Myocyte (in vitro differentiated cells): Measurements from ENCODE around the gene SLC6A18. TPM values are rescaled to one million over a fixed set of nuclear protein-coding genes. Genes with fewer than 3 reads are reported as not detected.
A peak's percentile ranks its signal among the peaks of the same experiment; 100 is the strongest.

ENCODE experiments used
- DNase-seq: peaks from one replicate; pipeline ENCODE4 v3.0.0-alpha.2; 2012; ENCODE audit warnings: low read depth
- total RNA-seq: library from RNA; depleted of rRNA; stranded (reverse); fragments of >200 nt; gene quantifications from 2 replicates; pipeline ENCODE4 v1.2.3, GENCODE V29; 2014

The SLC6A18 gene
- total RNA-seq, 1 donor from 2014 or later = not detected

- no peak for DNase-seq
Measured at GRCh38 chr5:1202026-1202797, 23.0 kb upstream of the SLC6A18 start.

GRCh38 chr5:1202798-1203185 is 22.4 kb upstream of the SLC6A18 start:
- no peak for DNase-seq

- DNase-seq = no peak
Measured at GRCh38 chr5:1203311-1203967, 21.7 kb upstream of the SLC6A18 start.

GRCh38 chr5:1203968-1204692 is 21.1 kb upstream of the SLC6A18 start:
- DNase-seq = no peak

GRCh38 chr5:1204693-1205242 is 20.4 kb upstream of the SLC6A18 start:
- DNase-seq = peak; percentile 17

GRCh38 chr5:1205255-1206180 is 19.7 kb upstream of the SLC6A18 start:
- DNase-seq = no peak

GRCh38 chr5:1206521-1207412 is 18.4 kb upstream of the SLC6A18 start:
- peak; percentile 13 for DNase-seq

GRCh38 chr5:1207555-1207954 is 17.6 kb upstream of the SLC6A18 start:
- DNase-seq = peak; percentile 52

- DNase-seq = peak; percentile 86
Measured at GRCh38 chr5:1208221-1208742, 16.9 kb upstream of the SLC6A18 start.

GRCh38 chr5:1208743-1209488 is 16.3 kb upstream of the SLC6A18 start:
- peak; percentile 24 for DNase-seq

- no peak for DNase-seq
Measured at GRCh38 chr5:1209489-1209852, 15.7 kb upstream of the SLC6A18 start.

- DNase-seq = no peak
Measured at GRCh38 chr5:1209896-1210776, 15.0 kb upstream of the SLC6A18 start.

- DNase-seq = no peak
Measured at GRCh38 chr5:1210832-1211251, 14.3 kb upstream of the SLC6A18 start.

GRCh38 chr5:1211701-1212100 is 13.5 kb upstream of the SLC6A18 start:
- DNase-seq = no peak

- DNase-seq = no peak
Measured at GRCh38 chr5:1212271-1212670, 12.9 kb upstream of the SLC6A18 start.

GRCh38 chr5:1212881-1213280 is 12.3 kb upstream of the SLC6A18 start:
- DNase-seq = no peak

- DNase-seq = no peak
Measured at GRCh38 chr5:1213508-1214162, 11.5 kb upstream of the SLC6A18 start.
